8988T (cell line): Measurements from ENCODE around the gene CMC4.

Experiments
- DNase-seq: peaks from one replicate; pipeline ENCODE4 v3.0.0; 2011

The CMC4 gene

GRCh38 chrX:155052738-155053498, 18.0 kb downstream of the CMC4 start:
- DNase-seq: no peak

- DNase-seq: no peak
Observed at GRCh38 chrX:155048977-155049619, 21.8 kb downstream of the CMC4 start.

GRCh38 chrX:155046811-155047528, 24.0 kb downstream of the CMC4 start:
- DNase-seq: no peak

GRCh38 chrX:155046129-155046810, 24.7 kb downstream of the CMC4 start:
- no peak for DNase-seq

GRCh38 chrX:155035688-155036087, 35.2 kb downstream of the CMC4 start:
- DNase-seq: no peak

GRCh38 chrX:155031657-155032056, 39.3 kb downstream of the CMC4 start:
- DNase-seq: no peak

- no peak for DNase-seq
Observed at GRCh38 chrX:155028877-155029291, 42.1 kb downstream of the CMC4 start.

- no peak for DNase-seq
Observed at GRCh38 chrX:155028129-155028528, 42.8 kb downstream of the CMC4 start.

- no peak for DNase-seq
Observed at GRCh38 chrX:155027509-155028066, 43.3 kb downstream of the CMC4 start.

GRCh38 chrX:155026727-155027508, 44.0 kb downstream of the CMC4 start, which contains the start of gene FUNDC2:
TSS of gene FUNDC2 (plus strand) at chrX:155026844. CDS start at chrX:155026939, 95 bp downstream.
- no peak for DNase-seq

- no peak for DNase-seq
Observed at GRCh38 chrX:155026420-155026726, 44.6 kb downstream of the CMC4 start.

- DNase-seq: no peak
Observed at GRCh38 chrX:155023907-155024833, 46.8 kb downstream of the CMC4 start.

GRCh38 chrX:155022585-155022984, 48.4 kb downstream of the CMC4 start, which contains the start of gene F8:
TSS of gene F8 (minus strand) at chrX:155022723. CDS start at chrX:155022552, 171 bp downstream.
- DNase-seq: no peak

- DNase-seq: no peak
Observed at GRCh38 chrX:155020591-155020990, 50.3 kb downstream of the CMC4 start.
